Stimulated activated CD8-positive, alpha-beta memory T cell treated with anti-CD3 and anti-CD28 coated beads, Interleukin-4, amount 100 ng/mL, for 4 hours (primary cell): Measurements from ENCODE around the gene CFAP141.
A peak's percentile ranks its signal among the peaks of the same experiment; 100 is the strongest.
"Not testable (repeated sequence)": the region's sequence is repeated elsewhere in the genome, so short reads cannot be mapped to it uniquely, and the experiment has no call there.

ENCODE experiments used
- DNase-seq, 2 donors: peaks; one replicate each; pipeline ENCODE4 v3.0.0-alpha.2; 2020; ENCODE audit warnings: low read depth in 2 of 2, low spot score in 1 of 2

CFAP141 gene

GRCh38 chr1:154206196-154206595 lies at the start of gene CFAP141:
Gene CFAP141, minus strand, starts transcription at chr1:154206333. Its CDS starts 26 bp downstream, at chr1:154206307.
- no peak for DNase-seq

- DNase-seq: no peak
Measured at GRCh38 chr1:154253671-154254070, 47.5 kb upstream of the CFAP141 start.

GRCh38 chr1:154241703-154242351 lies 35.7 kb upstream of the CFAP141 start:
- DNase-seq: no peak

- DNase-seq: no peak
Measured at GRCh38 chr1:154240294-154240833, 34.2 kb upstream of the CFAP141 start.

GRCh38 chr1:154239491-154239890 lies 33.4 kb upstream of the CFAP141 start:
- DNase-seq: no peak

GRCh38 chr1:154237880-154238506 lies 31.9 kb upstream of the CFAP141 start:
- no peak for DNase-seq

GRCh38 chr1:154237435-154237834 lies 31.3 kb upstream of the CFAP141 start:
- DNase-seq: no peak

- no peak for DNase-seq
Measured at GRCh38 chr1:154236855-154237254, 30.7 kb upstream of the CFAP141 start.

- DNase-seq: not testable (repeated sequence)
Measured at GRCh38 chr1:154233127-154233526, 27.0 kb upstream of the CFAP141 start.

- DNase-seq: not testable (repeated sequence)
Measured at GRCh38 chr1:154231112-154231511, 25.0 kb upstream of the CFAP141 start.

GRCh38 chr1:154225370-154225769 lies 19.2 kb upstream of the CFAP141 start:
- DNase-seq: no peak

- DNase-seq: no peak
Measured at GRCh38 chr1:154223621-154224020, 17.5 kb upstream of the CFAP141 start.

- DNase-seq: no peak
Measured at GRCh38 chr1:154222918-154223317, 16.8 kb upstream of the CFAP141 start.

- no peak for DNase-seq
Measured at GRCh38 chr1:154222518-154222917, 16.4 kb upstream of the CFAP141 start.

- DNase-seq: peak; percentile 57 to 62
Measured at GRCh38 chr1:154221278-154222001, 15.3 kb upstream of the CFAP141 start.

- DNase-seq: no peak
Measured at GRCh38 chr1:154220970-154221277, 14.8 kb upstream of the CFAP141 start.

- DNase-seq: peak; percentile 93 to 99
Measured at GRCh38 chr1:154220071-154220969, 14.2 kb upstream of the CFAP141 start, which contains the start of gene UBAP2L. Gene UBAP2L, plus strand, starts transcription at chr1:154220955. Its CDS starts 4,169 bp downstream, at chr1:154225124.

- DNase-seq: no peak
Measured at GRCh38 chr1:154219541-154219940, 13.4 kb upstream of the CFAP141 start.

- DNase-seq: no peak
Measured at GRCh38 chr1:154218545-154218944, 12.4 kb upstream of the CFAP141 start.

- DNase-seq: no peak
Measured at GRCh38 chr1:154213274-154213673, 7.1 kb upstream of the CFAP141 start.

- DNase-seq: no peak
Measured at GRCh38 chr1:154212083-154212482, 6.0 kb upstream of the CFAP141 start.
